GM23248 (cell line): Measurements from ENCODE around the gene UGT2B11.
"Not testable (repeated sequence)": the region's sequence is repeated elsewhere in the genome, so short reads cannot be mapped to it uniquely, and the experiment has no call there.

Experiments used
- EZH2 ChIP-seq: fragments of 200-600 bp; sonication (generic); IDR thresholded peaks from 2 replicates; pipeline ENCODE4 v1.6.1; 2018; ENCODE audit warnings: antibody characterized with exemption, mild to moderate bottlenecking; ENCODE audit not compliant: insufficient read depth, poor library complexity, severe bottlenecking
- EZH2phosphoT487 ChIP-seq: fragments of 200-600 bp; sonication (generic); IDR thresholded peaks from 2 replicates; pipeline ENCODE4 v1.6.1; 2018; ENCODE audit warnings: antibody characterized with exemption, moderate library complexity, mild to moderate bottlenecking, low read depth; ENCODE audit not compliant: insufficient read depth

GRCh38 chr4:69223277-69223676 lies 8.7 kb upstream of the UGT2B11 start:
- not testable (repeated sequence) for TF ChIP-seq EZH2, EZH2phosphoT487
